ENCODE data around the gene ARHGAP45. TPM values are rescaled to one million over a fixed set of nuclear protein-coding genes. Genes with fewer than 3 reads are reported as not detected.

Gene ARHGAP45
- total and polyA plus RNA-seq, 2 of the 8 experiments (the other 6 are each of a cell fraction or from before 2014, with no cell fraction given) = 31.4 to 41.8 TPM

DNA sequence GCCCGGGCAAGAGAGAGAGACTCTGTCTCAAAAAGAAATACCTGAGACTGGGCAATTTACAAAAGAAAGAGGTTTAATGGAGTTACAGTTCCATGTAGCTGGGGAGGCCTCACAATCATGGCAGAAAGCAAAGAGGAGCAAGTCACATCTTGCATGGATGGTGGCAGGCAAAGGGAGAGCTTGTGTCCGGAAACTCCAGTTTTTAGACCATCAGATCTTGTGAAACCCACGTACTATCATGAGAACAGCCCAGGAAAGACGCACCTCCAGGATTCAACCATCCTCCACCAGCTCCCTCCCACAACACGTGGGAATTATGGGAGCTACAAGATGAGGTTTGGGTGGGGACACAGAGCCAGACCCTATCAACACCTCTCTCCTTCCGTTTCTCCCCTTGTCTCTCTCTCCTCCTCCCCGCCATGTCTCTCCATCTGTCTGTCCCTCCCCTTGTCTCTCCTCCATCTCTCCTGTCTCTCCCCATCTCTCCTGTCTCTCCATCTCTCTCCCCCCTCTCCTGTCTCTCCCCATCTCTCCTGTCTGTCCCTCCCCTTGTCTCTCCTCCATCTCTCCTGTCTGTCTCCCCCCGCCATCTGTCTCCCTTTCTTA is 18.2 kb downstream of the ARHGAP45 start:
- FAIRE-seq (no peak), DNase-seq (ENCODE audit: low read depth in 1 of 2, low spot score in 2 of 2) (no peak)
- no peak overlapping the region for H3K4me2 ChIP-seq (ENCODE audit: insufficient read depth in 1 of 2, low read depth in 2 of 2, low read length in 2 of 2)
- H4K20me1 ChIP-seq (replicated peaks in 1 of 2; ENCODE audit: control insufficient read depth in 1 of 2, insufficient read depth in 2 of 2, low read length in 2 of 2) = peaks cover 2 to 21% of the 10 kb centered on the region in 2 experiments
- no peak overlapping the region for H3K56ac ChIP-seq (replicated peaks; ENCODE audit: insufficient read length, low read depth, low read length)
- no peak overlapping the region for H2AFZ ChIP-seq (ENCODE audit: low read length)
- 90% methylated on average over 8 of the region's 8 CpGs; no CpG with 5 or more reads in 1 of the 2 experiments for WGBS, 2 experiments (ENCODE audit: extremely low coverage in 1 of 2, insufficient coverage in 1 of 2, insufficient read length in 1 of 2, insufficient replicate concordance in 2 of 2, low coverage in 1 of 2, low lambda C conversion rate in 2 of 2, missing lambda C conversion rate in 1 of 2)
- H3K4me1 ChIP-seq (replicated peaks in 1 of 4; ENCODE audit: control insufficient read depth in 3 of 4, insufficient read depth in 4 of 4, low read length in 3 of 4) = peaks cover 0 to 7% (median 0%) of the 10 kb centered on the region in 4 experiments; a peak in 4 of 7 replicates
- H3K9ac ChIP-seq (replicated peaks in 1 of 4; ENCODE audit: extremely low read depth in 1 of 4, low read depth in 3 of 4, low read length in 3 of 4) = no peak overlapping the region
- no peak overlapping the region for H2BK12ac ChIP-seq (ENCODE audit: low read depth, low read length)
- no peak overlapping the region for H2AK5ac ChIP-seq (ENCODE audit: low read depth, low read length)
- H2BK5ac ChIP-seq (ENCODE audit: low read depth, low read length) = no peak overlapping the region
- H3K23me2 ChIP-seq (ENCODE audit: low read depth, low read length) = no peaks in the 10 kb centered on the region
- no peak overlapping the region for H3K4ac ChIP-seq (replicated peaks; ENCODE audit: insufficient read length, low read depth, low read length)
- H3K4me3 ChIP-seq (ENCODE audit: extremely low read depth in 1 of 4, insufficient read depth in 2 of 4, low read depth in 3 of 4, low read length in 4 of 4) = no peak overlapping the region
- H3K27me3 ChIP-seq (replicated peaks in 1 of 4; ENCODE audit: control insufficient read depth in 3 of 4, extremely low read depth in 1 of 4, insufficient read depth in 3 of 4, low read length in 3 of 4) = no peaks in the 10 kb centered on the region
- no peak overlapping the region for H3K14ac ChIP-seq (ENCODE audit: insufficient read length)
- H3K27ac ChIP-seq (ENCODE audit: low read depth, low read length) = no peak overlapping the region
- TF ChIP-seq MAFK (IDR thresholded peaks at IDR 0.05; ENCODE audit: low read depth, low read length) (no peak), POLR2AphosphoS5 (IDR thresholded peaks at IDR 0.05; ENCODE audit: low read depth, low read length) (peak; percentile 15; the same call in 1 of the 2 replicates)
- H2BK15ac ChIP-seq (ENCODE audit: low read length) = no peak overlapping the region
- H4K91ac ChIP-seq (replicated peaks; ENCODE audit: insufficient read length, low read length) = no peak overlapping the region
- H3K9me3 ChIP-seq (ENCODE audit: insufficient read depth in 2 of 2, low read depth in 1 of 2, low read length in 1 of 2) = no peaks in the 10 kb centered on the region
- no peak overlapping the region for H4K5ac ChIP-seq (ENCODE audit: insufficient read length, low read depth, low read length)
- H2BK20ac ChIP-seq (ENCODE audit: low read length) = no peak overlapping the region
- H4K8ac ChIP-seq (ENCODE audit: extremely low read depth, insufficient read depth, low read length) = no peak overlapping the region; the same call in 1 of the 2 replicates
- H2BK120ac ChIP-seq (replicated peaks; ENCODE audit: low read depth, low read length) = no peak overlapping the region
- ChIA-PET POLR2A (ENCODE audit: partially characterized antibody) (interaction anchor here (0.6 to 10.3 kb wide), 30 partner anchors 9 to 312 kb away, joined by 3 to 116 read pairs (median 4); partner anchors contain the start of genes ABCA7, ARHGAP45, ATP5F1D and GPX4), CTCF (ENCODE audit: partially characterized antibody) (interaction anchor here (0.7 to 2.8 kb wide), 10 partner anchors 9 to 140 kb away, joined by 3 to 7 read pairs (median 4); no protein-coding TSS in a partner anchor)
- peaks cover 0 to 62% (median 19%) of the 10 kb centered on the region in 4 experiments; a peak in 5 of 8 replicates for H3K36me3 ChIP-seq (ENCODE audit: control insufficient read depth in 2 of 4, insufficient read depth in 4 of 4, low read length in 3 of 4)
- no peaks in the 10 kb centered on the region; the same call in none of the 2 replicates for H3K79me1 ChIP-seq (ENCODE audit: low read depth, low read length)
- H3K79me2 ChIP-seq (ENCODE audit: control insufficient read depth in 1 of 2, insufficient read depth in 2 of 2, low read length in 2 of 2) = no peaks in the 10 kb centered on the region
- H3K23ac ChIP-seq (ENCODE audit: insufficient read length) = no peak overlapping the region
- H3K18ac ChIP-seq (ENCODE audit: extremely low read depth, low read length) = no peak overlapping the region
